SW 1271 (cell line): ENCODE results near the gene POLD3.

Experiments
- DNase-seq, 2 experiments: peaks; one replicate each; lab custom pipeline; 2025; lab: John Stamatoyannopoulos, UW

POLD3 gene

DNA sequence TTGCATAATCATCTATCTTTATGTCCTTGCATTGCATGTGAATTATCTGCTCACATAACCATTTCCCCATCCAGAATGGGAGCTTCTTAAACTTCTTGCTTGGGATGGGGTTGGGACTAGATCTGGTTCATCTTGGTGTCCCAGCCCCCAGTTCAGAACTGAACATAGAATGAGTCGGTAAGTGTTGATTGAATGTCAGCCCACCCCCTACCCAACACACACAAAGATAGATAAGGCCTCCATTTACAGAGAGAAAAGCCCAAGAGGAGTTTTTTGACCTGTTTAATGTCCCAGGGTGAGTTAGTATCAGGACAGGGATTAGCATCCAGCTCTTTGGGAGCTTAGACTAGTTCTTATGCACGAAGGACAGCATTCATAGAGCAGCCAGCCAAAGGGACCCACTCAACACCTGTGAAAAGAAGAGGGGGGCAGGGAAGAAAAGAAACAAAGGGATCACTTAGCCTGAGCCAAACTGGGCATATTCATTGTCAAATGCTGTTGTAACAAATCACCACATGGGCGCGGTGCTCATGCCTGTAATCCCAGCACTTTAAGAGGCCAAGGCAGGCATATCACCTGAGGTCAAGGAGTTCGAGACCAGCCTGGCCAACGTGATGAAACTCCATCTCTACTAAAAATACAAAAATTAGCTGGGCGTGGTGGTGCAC lies 81.4 kb downstream of the POLD3 start:
- DNase-seq: no peak

- DNase-seq: no peak
These were observed 83.4 kb downstream of the POLD3 start for GRCh38 chr11:74675761-74676160.

DNA sequence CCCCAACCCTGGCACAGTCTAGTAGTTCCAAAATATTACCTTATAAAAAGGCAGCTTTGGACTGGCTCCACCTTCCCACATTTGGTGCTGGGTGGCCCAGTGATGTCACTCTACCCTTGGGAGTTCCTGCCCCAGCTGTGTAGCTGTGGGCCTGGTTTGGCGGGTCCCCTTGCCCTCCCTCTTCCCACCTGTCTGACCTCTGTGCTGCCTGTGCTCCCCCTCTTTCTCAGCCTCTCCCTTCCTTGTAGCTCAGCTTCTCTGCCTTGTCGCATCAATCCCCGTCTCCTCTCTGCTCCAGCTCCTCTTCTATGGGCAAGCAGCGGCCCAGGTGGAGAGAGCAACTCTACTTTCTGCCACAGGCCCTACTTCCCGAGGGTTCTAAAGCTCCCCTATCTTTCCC lies 84.2 kb downstream of the POLD3 start:
- no peak for DNase-seq

DNA sequence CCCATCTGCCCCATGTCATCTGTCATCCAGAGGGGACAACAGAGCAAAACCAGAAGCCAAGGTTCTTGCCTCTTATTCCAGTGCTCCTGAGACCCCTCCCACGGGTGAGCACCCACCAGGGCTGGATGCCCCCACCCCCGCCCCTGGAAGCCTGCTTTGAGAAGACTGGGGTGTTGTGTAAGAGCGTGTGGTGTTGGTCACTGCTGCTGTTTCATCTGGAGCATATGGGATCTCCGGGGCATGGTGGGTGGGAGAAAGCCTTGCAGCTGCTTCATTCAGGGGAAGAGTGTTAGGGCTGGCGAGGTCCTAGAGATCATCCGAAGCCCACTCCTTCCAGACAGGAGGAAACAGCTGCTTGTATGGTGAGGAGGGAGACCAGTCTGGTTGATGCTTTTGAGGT lies 84.7 kb downstream of the POLD3 start:
- no peak for DNase-seq

DNA sequence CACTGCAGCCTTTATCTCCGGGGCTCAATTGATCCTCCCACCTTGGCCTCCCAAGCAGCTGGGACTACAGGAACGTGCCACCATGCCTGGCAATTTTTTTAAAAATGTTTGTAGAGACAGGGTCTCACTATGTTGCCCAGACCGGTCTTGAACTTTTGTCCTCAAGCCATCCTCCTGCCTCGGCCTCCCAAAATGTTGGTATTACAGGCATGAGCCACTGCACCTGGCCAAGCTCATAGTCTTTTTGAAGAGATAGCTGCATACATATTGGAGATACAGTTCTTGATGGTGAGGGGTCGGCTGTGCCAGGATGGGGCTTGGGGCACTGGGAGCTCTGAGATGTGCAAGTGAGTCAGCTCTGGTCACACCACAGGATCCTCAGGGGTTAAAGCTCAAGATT lies 85.7 kb downstream of the POLD3 start:
- no peak for DNase-seq

GRCh38 chr11:74678591-74679512 lies 86.5 kb downstream of the POLD3 start:
- DNase-seq: no peak

DNA sequence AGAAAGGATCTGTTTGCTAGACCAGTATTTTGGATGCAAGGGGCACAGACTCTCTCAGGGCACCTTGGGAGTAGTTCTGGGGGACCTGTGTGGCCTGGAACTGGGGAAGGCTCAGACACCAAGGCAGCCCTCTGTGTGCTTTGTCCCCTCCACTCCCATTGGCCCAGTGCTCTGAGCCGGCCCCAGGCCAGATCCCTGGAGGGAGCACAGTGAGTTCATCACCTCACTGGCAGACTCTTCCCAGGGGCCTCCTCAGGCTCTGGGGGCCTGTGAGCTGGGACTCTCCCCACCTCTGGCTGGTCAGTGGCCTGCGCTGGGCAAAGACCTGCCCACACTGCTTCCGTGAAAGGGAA lies 87.1 kb downstream of the POLD3 start:
- no peak for DNase-seq

GRCh38 chr11:74680035-74680671 lies 87.8 kb downstream of the POLD3 start:
- DNase-seq: no peak

- no peak for DNase-seq
These were observed 88.5 kb downstream of the POLD3 start for GRCh38 chr11:74680703-74681531.

- no peak for DNase-seq
These were observed 89.6 kb downstream of the POLD3 start for GRCh38 chr11:74681686-74682651.

- DNase-seq: no peak
These were observed 90.4 kb downstream of the POLD3 start for GRCh38 chr11:74682731-74683278.

DNA sequence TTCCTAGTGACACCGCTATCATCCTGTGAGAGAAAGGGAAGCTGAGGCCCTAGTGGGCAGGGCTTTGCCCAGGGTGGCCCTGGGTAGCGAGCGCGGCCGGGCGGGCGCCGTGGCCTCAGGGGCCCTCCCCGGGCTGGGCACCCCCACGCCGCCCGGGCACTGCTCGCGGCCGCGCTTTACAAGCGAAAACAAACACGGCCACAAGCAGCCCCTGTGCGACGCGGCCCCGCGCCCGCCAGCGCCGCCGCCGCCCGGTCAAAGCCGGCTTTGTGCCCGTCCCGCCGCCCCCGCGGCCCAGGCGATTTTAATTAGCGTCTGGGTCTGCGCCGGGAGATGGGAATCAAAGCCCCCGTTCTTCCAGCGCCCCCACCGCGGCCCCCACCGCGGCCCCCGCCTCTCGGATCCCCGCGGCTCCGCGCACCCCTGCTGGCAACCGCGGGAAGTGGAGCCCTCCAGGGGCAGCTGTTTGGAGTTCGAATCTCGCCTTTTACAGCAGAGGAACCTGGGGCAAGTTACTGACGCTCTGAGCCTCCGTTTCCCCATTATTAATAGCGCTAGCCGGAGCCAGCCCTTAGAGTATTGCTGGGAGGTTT lies 91.0 kb downstream of the POLD3 start:
- DNase-seq: no peak

DNA sequence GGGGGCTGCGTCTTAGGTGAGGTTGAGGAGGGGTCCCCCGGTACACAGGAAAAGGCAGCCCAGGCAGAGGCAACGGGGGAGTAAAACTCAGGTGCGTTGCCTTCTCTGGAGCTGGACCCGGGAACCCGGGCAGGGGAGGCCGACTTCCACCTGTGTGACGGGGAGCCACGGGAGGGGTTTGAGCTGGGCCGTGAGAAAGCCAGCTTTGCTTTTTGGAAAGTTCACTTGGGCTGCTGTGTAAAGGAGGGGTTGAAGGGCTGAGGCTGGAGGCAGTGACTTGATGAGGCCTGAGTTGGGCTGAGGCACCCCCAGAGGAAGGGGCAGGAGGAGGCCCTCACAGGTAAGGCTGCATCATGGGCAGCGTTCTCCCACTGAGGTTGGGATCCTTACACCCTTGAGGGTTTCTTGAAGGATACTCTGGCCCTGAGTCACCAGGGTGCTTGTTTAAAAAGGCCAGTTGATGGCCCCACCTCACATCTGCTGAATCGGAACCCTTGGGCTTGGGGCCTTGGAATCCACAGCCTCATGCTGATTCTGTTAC lies 91.6 kb downstream of the POLD3 start:
- DNase-seq: no peak

GRCh38 chr11:74684661-74685060 lies 92.3 kb downstream of the POLD3 start:
- DNase-seq: no peak

DNA sequence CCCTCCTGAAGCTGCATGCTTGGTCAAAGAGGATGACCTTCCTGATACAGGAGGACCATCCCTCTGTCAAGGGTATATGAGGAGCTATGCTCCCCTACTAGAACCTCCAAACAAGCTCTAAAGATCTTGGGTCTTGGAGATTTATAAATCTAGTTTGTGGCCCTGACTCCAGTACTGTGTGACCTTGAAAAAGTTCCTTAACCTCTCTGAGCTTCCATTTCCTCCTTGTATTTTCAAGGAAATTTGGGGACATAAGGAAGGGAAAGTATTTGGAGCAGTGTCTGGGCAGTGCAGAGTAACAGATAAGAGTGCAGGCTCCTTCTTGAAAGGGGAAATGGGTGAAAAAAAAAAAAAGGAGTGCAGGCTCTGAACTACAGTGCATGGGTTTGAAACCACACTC lies 93.0 kb downstream of the POLD3 start:
- no peak for DNase-seq

DNA sequence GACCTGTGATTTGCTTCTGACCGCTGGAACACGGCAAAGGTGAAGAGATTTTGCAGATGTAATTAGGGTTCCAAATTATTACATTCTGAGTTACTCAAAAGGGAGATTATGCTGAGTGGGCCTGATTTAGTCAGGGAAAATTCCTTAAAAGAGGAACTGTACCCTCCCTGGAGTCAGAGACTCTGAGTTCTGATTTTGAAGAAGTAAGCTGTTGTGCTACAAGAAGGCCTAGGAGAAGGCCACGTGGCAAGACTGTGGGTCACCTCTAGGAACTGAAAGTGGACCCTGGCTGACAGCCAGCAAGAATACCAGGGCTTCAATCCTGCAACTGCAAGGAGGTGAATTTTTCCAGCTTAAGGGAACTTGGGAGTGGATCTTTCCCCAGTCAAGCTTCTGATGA lies 93.5 kb downstream of the POLD3 start:
- DNase-seq: no peak

- no peak for DNase-seq
These were observed 94.4 kb downstream of the POLD3 start for GRCh38 chr11:74686792-74687191.

DNA sequence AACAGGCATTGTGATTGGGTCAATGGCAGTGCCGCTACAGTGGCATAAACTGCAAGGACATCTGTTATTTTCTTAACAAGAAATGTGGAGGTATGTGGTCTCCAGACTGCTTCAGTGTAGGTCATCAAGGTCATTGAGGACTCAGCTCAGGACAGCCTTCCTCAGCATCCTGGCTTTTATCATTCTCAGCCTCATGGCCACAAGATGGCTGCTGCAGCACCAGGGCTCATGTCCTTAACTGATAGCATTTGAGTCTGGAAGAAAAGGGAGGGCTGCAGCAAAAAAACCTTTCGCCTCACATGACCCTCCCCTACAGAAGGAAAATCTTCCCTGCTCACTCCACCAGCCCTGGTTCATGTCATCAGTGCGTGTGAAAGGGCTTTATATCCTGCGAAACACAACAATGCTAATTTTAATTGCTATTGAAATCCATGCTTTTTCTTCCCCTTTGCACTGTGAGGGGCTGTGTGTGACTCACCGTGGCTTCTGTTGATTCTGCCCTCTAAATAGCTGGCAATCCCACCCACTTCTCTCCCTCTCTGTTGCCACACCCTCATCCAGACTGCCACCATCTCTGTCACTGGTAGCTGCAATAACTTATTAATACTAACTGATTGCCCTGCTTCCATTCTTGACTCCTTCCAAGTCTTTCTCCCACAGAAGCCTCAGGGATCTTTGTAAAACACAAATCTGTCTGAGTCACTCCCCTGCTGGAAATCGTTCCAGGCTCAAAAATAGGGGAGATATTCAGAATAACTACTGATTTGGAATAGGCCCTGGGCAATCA lies 95.0 kb downstream of the POLD3 start:
- no peak for DNase-seq

DNA sequence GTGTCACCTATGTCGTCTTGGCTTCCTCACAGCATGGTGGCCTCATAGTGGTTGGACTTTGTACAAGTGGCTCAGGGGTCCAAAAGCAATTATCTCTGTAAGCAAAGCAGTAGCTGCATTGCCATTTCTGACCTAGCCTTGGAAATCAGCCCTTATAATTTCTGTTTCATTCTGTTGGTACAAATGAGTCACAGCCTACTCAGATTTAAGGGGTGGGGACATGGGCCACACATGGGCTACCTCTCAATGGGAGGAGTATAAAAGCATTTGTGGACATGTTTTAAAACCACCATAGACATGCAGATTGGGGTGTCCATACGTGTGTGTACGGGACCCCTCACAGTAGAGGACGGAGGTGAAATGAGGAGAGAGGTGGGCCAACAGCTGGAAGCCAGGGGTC lies 97.3 kb downstream of the POLD3 start:
- no peak for DNase-seq
